ENCODE results near the gene CRIP3.

Gene CRIP3

DNA sequence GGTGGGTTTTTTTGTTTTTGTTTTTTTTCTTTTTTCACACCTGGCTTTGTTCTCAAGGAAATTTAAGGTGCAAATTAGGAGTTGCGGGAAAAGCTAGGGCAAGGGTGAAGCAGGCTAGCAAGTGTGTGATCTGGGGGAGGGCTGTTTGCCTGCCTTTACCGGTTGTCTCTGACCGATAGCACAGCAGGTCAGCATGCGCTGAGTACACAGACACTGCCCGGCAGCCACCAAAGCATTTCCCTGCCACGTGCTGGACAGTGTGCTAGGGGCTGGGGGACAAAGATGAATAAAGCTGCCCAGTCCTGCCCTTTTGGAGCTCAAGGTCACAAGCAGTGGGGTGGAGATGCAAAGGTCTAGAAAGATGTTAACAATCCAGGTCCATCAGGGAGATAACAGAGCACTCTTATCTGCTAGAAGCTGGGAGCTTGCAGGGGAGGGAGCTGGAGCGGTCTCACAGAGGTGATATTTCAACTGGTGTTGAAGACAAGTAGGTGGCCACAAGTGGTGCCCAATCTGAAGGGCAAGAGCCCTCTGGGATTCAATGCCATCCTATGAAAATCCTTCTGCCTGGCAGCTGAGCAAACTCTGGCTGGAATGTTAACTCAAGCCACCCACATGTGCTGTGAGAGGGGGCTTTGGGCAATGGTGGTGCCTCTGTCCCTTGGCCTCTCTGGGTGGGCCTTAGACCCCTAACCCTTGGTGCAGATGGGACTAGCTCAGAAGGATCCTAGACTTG lies 40.8 kb downstream of the CRIP3 start:
- Histone ChIP-seq H3K9ac (ENCODE audit: low read depth, low read length) (no peak overlapping the region), H3K9me3 (ENCODE audit: control insufficient read depth, insufficient read depth, low read length) (no peaks in the 10 kb centered on the region), H3K4me1 (ENCODE audit: insufficient read depth, low read length) (peaks cover 22% of the 10 kb centered on the region; the same call in 1 of the 2 replicates), H3K36me3 (ENCODE audit: insufficient read depth, low read length) (no peaks in the 10 kb centered on the region)

DNA sequence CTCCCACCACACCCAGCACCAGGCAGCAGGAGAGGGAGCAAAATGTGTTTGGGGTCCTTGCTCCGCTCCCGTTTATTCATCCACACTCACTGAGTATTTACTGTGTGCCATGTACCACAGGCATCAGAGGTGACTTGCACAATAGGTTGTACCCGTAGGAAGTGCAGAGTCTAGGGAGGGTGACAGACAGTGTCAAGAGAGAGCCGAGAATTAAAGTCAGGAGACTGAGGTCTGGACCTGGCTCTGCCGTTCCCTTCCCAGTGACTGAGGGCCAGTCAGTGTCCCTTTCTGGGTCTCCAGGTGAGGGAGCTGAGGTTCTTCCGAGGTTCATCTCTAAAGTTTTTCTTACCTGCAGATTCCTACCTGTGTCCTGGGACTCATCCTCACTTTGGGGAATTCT lies 43.1 kb downstream of the CRIP3 start:
- Histone ChIP-seq H3K9me3 (ENCODE audit: control insufficient read depth, insufficient read depth, low read length) (no peaks in the 10 kb centered on the region), H3K4me1 (ENCODE audit: insufficient read depth, low read length) (peaks cover 19% of the 10 kb centered on the region; the same call in 1 of the 2 replicates), H3K9ac (ENCODE audit: low read depth, low read length) (no peak overlapping the region), H3K36me3 (ENCODE audit: insufficient read depth, low read length) (no peaks in the 10 kb centered on the region)

DNA sequence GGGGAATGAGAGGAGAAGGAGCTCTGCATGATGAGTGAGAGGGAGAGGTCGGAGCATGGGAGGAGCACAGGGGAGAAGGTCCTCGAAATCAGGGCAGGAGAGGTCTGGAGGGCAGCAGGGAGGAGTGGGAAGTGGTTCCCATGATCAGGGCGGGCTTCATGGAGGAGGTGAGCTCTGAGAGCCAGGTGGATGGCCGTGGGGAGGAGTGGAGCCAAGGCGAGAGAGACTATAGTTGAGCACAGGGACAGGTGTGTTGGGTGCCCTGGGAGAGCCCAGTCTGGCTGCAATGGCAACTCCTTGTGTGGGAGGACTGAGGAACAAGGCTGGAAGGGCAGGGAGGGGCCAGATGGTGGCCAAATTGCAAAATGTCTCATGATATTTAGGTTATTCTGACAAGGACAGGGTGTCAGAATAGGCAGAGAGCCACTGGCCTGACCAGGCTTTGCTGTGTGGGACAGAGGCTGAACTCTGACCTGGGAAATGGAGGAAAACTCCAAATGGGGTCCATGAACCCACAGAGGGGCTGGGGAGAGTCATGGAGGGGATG lies 44.0 kb downstream of the CRIP3 start:
- Histone ChIP-seq H3K9me3 (ENCODE audit: control insufficient read depth, insufficient read depth, low read length) (no peaks in the 10 kb centered on the region), H3K4me1 (ENCODE audit: insufficient read depth, low read length) (peaks cover 15% of the 10 kb centered on the region; the same call in 1 of the 2 replicates), H3K36me3 (ENCODE audit: insufficient read depth, low read length) (no peaks in the 10 kb centered on the region), H3K9ac (ENCODE audit: low read depth, low read length) (no peak overlapping the region)

DNA sequence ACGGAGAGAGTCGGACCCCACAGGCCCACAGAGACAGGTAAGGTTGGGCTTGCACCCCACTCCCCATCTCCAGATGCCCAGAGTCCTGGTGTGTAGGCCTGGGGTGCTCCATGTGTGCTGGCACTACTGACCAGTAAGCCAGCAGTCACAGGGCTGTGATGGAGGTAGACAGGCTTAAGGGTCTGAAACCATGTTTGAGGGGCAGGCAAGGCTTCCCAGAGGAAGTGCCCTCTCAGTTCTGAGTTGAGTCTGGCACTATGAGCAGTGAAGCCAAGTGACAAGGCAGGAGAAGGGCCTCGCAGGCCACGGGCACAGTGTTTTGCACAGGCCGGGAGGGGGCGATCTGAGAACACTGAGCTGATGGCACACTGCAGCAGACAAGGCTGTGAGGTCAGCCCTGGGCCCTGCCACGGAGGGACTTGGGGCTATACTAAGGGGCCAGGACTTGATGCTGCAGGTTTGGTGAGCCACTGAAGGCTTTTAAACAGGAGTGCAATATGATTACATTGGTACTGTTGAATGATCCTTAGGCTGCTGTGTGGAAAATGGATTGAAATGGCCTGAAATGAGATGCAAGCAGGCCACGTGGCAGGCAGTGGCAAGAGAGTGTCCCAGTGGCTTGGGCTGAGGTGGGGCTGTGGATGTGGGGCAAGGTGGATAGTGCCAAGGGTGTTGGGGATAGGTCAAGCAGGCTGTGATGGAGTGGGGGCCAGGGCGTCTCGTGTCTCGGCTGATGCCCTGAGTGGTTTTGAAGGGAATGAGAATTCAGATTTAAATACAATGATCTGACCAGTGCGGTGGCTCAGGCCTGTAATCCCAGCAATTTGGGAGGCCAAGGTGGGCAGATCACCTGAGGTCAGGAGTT lies 45.1 kb downstream of the CRIP3 start:
- Histone ChIP-seq H3K9me3 (ENCODE audit: control insufficient read depth, insufficient read depth, low read length) (no peaks in the 10 kb centered on the region), H3K4me1 (ENCODE audit: insufficient read depth, low read length) (peaks cover 10% of the 10 kb centered on the region; the same call in 1 of the 2 replicates), H3K36me3 (ENCODE audit: insufficient read depth, low read length) (no peaks in the 10 kb centered on the region), H3K9ac (ENCODE audit: low read depth, low read length) (no peak overlapping the region)

DNA sequence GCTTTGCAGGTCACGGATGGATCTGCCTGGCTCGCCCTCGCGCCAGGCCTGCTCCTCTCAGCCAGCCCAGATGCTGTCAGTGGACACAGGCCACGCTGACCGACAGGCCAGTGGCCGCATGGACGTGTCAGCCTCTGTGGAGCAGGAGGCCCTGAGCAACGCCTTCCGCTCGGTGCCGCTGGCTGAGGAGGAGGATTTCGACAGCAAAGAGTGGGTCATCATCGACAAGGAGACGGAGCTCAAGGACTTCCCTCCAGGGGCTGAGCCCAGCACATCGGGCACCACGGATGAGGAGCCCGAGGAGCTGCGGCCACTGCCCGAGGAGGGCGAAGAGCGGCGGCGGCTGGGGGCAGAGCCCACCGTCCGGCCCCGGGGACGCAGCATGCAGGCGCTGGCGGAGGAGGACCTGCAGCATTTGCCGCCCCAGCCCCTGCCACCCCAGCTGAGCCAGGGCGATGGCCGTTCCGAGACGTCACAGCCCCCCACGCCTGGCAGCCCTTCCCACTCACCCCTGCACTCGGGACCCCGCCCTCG lies 45.8 kb downstream of the CRIP3 start:
- Histone ChIP-seq H3K4me1 (ENCODE audit: insufficient read depth, low read length) (peaks cover 7% of the 10 kb centered on the region; the same call in 1 of the 2 replicates), H3K36me3 (ENCODE audit: insufficient read depth, low read length) (no peaks in the 10 kb centered on the region), H3K9ac (ENCODE audit: low read depth, low read length) (no peak overlapping the region), H3K9me3 (ENCODE audit: control insufficient read depth, insufficient read depth, low read length) (no peaks in the 10 kb centered on the region)

DNA sequence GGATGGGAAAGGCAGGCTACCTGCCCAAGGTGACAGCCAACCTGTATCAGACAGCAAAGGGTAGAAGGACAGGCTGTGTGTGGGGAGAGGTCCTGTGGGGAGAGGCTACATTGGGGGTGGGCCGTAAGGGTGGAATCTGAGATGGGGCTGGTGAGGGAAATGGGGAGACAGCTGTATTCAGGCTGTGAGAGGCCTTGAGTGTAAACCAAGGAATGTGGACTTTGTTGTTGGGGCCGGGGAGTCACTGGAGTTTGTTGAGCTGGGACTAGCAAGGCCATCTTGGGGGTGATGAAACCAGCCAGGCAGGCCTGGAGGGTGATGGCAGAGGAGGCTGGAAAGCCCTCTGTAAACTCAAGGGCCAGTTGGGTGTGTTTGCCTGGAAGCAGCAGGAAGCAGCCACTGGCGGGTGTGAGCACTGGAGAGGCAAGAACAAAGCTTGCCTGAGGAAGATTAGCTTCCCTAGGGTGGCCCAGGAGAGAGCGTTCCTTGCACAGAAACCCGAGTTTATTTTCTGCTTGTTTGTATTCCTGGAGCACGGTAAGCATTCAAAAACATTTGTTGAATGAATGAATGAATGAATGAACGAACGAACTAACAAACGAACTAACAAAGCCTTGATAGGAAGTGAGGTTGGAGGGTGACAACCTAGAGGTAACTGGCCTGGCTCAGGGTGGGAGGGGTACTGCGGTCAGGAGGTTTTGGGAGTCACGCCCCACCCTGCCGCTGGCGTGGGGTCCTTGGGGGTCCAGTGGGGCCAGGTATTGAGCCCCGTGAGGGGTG lies 46.4 kb downstream of the CRIP3 start:
- Histone ChIP-seq H3K4me1 (ENCODE audit: insufficient read depth, low read length) (peaks cover 5% of the 10 kb centered on the region; the same call in 1 of the 2 replicates), H3K9me3 (ENCODE audit: control insufficient read depth, insufficient read depth, low read length) (no peaks in the 10 kb centered on the region), H3K9ac (ENCODE audit: low read depth, low read length) (no peak overlapping the region), H3K36me3 (ENCODE audit: insufficient read depth, low read length) (no peaks in the 10 kb centered on the region)

DNA sequence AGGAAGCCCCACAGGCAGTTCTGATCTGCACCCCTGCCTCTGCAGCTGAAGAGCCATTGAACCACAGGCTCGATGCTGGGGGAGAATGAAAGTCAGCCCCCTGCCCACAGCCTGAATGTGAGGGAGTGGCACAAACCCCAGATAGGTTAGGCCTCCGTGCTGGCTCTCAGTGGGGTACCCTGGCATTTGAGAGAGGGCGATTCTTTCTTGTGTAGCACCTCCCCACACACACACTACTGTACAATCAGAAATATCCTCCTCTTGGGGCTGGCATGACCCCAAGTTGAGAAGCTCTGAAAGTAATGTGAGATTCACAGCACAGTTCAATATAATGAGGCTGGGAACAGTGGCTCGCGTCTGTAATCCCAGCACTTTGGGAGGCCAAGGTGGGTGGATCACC lies 47.4 kb downstream of the CRIP3 start:
- Histone ChIP-seq H3K4me1 (ENCODE audit: insufficient read depth, low read length) (peaks cover 5% of the 10 kb centered on the region; the same call in 1 of the 2 replicates), H3K36me3 (ENCODE audit: insufficient read depth, low read length) (no peaks in the 10 kb centered on the region)

DNA sequence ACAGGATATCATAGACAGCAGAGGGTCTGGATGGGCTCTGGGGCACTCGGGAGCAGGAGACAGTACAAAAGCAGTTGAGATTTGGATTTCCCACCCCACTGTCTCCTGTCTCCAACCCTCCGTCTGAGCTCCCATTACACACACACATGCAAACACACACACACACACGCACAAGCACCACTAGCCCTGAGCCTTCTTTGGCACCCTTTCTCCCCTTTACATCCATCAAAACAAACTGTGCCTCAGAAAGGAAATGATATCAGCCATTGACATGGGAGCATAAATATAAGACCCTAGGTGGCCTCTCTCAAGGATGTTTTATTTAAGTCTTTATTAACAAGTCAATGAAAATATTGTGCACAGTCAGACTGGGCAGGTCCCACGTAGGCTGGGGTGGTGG lies 47.8 kb downstream of the CRIP3 start:
- H3K9ac ChIP-seq (ENCODE audit: low read depth, low read length): no peak overlapping the region
- H3K9me3 ChIP-seq (ENCODE audit: control insufficient read depth, insufficient read depth, low read length): no peaks in the 10 kb centered on the region
- peaks cover 5% of the 10 kb centered on the region; the same call in 1 of the 2 replicates for H3K4me1 ChIP-seq (ENCODE audit: insufficient read depth, low read length)
- H3K36me3 ChIP-seq (ENCODE audit: insufficient read depth, low read length): no peaks in the 10 kb centered on the region

More for the DNA sequence above, 47.4 kb downstream of the CRIP3 start:
- H3K9me3 ChIP-seq (ENCODE audit: control insufficient read depth, insufficient read depth, low read length): no peaks in the 10 kb centered on the region
- H3K9ac ChIP-seq (ENCODE audit: low read depth, low read length): no peak overlapping the region

DNA sequence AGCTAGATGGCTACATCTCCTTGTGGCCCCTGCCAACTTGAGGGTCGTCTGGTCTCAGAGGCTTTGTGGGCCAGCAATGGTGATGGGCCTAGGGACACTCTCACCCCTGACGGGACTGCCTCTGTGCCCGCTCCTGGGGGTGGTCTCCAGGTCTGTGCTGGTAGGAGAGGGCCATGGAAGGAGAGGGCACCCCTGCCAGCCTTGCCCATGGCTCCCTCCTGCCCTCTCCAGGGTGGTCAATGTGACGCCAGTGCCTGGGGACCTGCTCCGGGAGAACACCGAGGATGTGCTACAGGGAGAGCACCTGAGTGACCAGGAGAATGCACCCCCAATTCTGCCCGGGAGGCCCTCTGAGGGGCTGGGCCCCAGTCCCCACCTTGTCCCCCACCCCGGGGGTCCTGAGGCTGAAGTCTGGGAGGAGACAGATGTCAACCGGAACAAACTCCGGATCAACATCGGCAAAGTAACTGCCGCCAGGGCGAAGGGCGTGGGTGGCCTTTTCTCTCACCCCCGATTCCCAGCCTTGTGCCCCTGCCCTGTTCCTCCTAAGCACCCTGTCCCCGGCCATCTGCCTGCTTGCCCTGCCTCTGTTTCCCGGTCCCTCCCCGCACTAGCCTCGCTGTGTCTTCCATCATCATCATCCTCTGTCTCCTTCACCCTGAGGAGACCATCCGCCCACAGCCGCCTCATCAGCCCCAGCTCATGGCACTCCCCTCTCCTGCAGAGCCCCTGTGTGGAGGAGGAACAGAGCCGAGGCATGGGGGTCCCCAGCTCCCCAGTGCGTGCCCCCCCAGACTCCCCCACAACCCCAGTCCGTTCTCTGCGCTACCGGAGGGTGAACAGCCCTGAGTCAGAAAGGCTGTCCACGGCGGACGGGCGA lies 49.6 kb downstream of the CRIP3 start:
- no peak overlapping the region for H3K9ac ChIP-seq (ENCODE audit: low read depth, low read length)
- peaks cover 5% of the 10 kb centered on the region; the same call in 1 of the 2 replicates for H3K4me1 ChIP-seq (ENCODE audit: insufficient read depth, low read length)
- no peaks in the 10 kb centered on the region for H3K9me3 ChIP-seq (ENCODE audit: control insufficient read depth, insufficient read depth, low read length)
- H3K36me3 ChIP-seq (ENCODE audit: insufficient read depth, low read length): no peaks in the 10 kb centered on the region

DNA sequence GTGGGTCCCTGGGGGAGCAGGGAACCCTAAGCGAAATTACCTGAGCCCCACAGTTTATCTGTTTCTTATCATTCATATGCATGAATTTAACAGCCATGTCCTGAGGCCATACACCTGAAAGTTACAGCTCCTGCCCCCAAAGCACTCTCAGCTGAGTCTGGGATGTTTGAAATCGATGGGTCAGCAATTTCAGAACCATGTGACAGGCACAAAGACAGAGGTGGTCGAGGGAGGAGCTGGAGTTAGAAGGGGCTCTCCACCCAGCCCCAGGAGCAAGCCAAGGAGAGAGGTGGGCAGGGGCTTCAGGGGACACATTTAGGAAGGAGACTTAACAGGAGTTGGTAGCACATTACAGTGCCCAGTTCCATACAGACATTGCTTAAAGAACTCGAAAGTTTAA lies 50.4 kb downstream of the CRIP3 start:
- Histone ChIP-seq H3K9me3 (ENCODE audit: control insufficient read depth, insufficient read depth, low read length) (no peaks in the 10 kb centered on the region), H3K4me1 (ENCODE audit: insufficient read depth, low read length) (peaks cover 5% of the 10 kb centered on the region; the same call in 1 of the 2 replicates), H3K9ac (ENCODE audit: low read depth, low read length) (no peak overlapping the region), H3K36me3 (ENCODE audit: insufficient read depth, low read length) (no peaks in the 10 kb centered on the region)

DNA sequence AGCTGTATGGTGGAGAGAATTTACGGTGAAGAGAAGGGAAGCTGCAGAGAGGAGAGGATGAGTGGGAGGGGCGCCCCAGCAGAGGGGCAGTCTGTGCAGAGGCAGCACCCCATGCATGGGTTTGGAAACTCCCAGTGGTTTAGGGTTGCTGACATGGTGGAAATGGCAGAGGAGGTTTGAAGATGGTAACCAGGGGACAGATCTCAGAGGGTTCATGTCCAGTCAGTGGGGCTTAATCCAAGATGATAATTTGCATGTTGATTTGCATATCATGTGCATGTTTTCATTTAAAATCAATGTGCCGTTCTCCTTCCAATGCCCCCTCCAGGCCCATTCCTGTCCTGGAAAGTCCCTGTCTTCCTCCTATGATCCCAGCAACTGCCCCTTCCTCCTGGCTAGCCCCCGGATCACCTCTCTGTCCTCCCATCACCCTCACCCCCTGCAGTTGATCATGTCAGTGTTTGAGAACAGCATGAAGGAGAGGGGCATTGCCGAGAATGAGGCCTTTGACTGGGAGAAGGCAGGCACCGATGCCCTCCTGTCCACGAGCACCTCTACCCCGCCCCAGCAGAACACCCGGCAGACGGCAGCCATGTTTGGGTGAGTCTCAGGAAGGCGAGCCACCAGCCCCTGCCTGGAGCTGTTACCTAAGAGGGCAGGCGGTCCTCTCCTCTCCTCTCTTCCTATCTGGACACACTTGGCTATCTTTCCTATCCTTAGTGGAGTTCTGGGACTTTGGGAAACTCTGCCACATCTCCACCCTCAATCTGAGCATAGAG lies 51.1 kb downstream of the CRIP3 start:
- no peaks in the 10 kb centered on the region for H3K36me3 ChIP-seq (ENCODE audit: insufficient read depth, low read length)
- H3K9me3 ChIP-seq (ENCODE audit: control insufficient read depth, insufficient read depth, low read length): no peaks in the 10 kb centered on the region
- peaks cover 5% of the 10 kb centered on the region; the same call in 1 of the 2 replicates for H3K4me1 ChIP-seq (ENCODE audit: insufficient read depth, low read length)
- no peak overlapping the region for H3K9ac ChIP-seq (ENCODE audit: low read depth, low read length)

DNA sequence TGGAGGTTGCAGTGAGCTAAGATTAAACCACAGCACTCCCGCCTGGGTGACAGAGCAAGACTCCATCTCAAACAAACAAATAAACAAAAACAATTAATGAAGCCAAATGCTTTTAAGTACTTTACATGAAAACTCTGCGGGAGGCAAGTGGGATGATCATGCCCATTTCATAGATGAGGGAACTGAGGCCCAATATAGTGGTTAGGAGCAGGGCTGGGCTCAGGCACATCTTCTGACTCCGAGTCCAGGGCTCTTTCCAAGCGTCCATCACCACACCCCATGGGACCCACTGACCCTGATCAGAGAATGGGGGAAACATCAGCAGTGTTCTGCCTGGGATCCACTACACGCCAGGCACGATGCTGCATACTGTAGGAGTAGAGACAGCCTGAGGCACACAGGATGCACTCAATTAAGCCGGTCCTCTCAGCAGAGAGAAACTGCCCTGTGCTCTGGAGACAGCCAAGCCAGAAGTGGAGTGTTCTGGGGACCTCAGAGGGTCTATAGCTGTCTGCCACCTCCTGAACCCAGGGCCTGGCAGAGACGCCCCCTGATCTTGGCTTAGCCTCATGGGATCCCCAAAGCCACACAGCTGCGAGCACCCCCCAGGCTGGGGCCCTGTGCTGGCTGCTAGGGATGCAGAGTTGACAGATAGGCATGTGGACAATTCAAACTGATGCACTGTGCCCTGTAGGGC lies 51.8 kb downstream of the CRIP3 start:
- H3K4me1 ChIP-seq (ENCODE audit: insufficient read depth, low read length): peaks cover 6% of the 10 kb centered on the region; the same call in 1 of the 2 replicates
- H3K9ac ChIP-seq (ENCODE audit: low read depth, low read length): no peak overlapping the region
- no peaks in the 10 kb centered on the region for H3K36me3 ChIP-seq (ENCODE audit: insufficient read depth, low read length)
- H3K9me3 ChIP-seq (ENCODE audit: control insufficient read depth, insufficient read depth, low read length): no peaks in the 10 kb centered on the region

Data from ES-I3 (cell line).